DMS114 treated with DMSO at 0.1 percent for 48 hours (cell line): ENCODE measurements around the gene GRIN2A.

Experiments used
- DNase-seq: peaks from one replicate; lab custom pipeline; 2025; ENCODE audit not compliant: unreplicated experiment; lab: John Stamatoyannopoulos, UW

GRIN2A gene

GRCh38 chr16:10188236-10188635, 6.0 kb upstream of the GRIN2A start:
- DNase-seq = no peak

GRCh38 chr16:10181196-10182162, 749 bp downstream of the GRIN2A start:
- DNase-seq = peak; percentile 59

GRCh38 chr16:10180771-10181163, 1.5 kb downstream of the GRIN2A start:
- DNase-seq = no peak

- DNase-seq = no peak
Measured at GRCh38 chr16:10180042-10180770, 2.0 kb downstream of the GRIN2A start.

GRCh38 chr16:10178526-10178925, 3.7 kb downstream of the GRIN2A start:
- no peak for DNase-seq

GRCh38 chr16:10178080-10178479, 4.1 kb downstream of the GRIN2A start:
- DNase-seq = no peak

GRCh38 chr16:10172848-10173655, 9.2 kb downstream of the GRIN2A start:
- no peak for DNase-seq

GRCh38 chr16:10171221-10171620, 11.0 kb downstream of the GRIN2A start:
- DNase-seq = no peak

GRCh38 chr16:10169904-10170410, 12.3 kb downstream of the GRIN2A start:
- no peak for DNase-seq

GRCh38 chr16:10169031-10169430, 13.2 kb downstream of the GRIN2A start:
- DNase-seq = no peak

- DNase-seq = no peak
Measured at GRCh38 chr16:10168258-10168657, 14.0 kb downstream of the GRIN2A start.

- DNase-seq = no peak
Measured at GRCh38 chr16:10165643-10166042, 16.6 kb downstream of the GRIN2A start.

GRCh38 chr16:10162981-10163380, 19.2 kb downstream of the GRIN2A start:
- DNase-seq = no peak

- DNase-seq = no peak
Measured at GRCh38 chr16:10156099-10156498, 26.1 kb downstream of the GRIN2A start.

GRCh38 chr16:10154389-10154788, 27.8 kb downstream of the GRIN2A start:
- no peak for DNase-seq

GRCh38 chr16:10153985-10154384, 28.2 kb downstream of the GRIN2A start:
- DNase-seq = no peak

GRCh38 chr16:10151718-10152117, 30.5 kb downstream of the GRIN2A start:
- no peak for DNase-seq

GRCh38 chr16:10150906-10151305, 31.3 kb downstream of the GRIN2A start:
- DNase-seq = no peak

GRCh38 chr16:10145542-10146035, 36.6 kb downstream of the GRIN2A start:
- no peak for DNase-seq

GRCh38 chr16:10141671-10142070, 40.6 kb downstream of the GRIN2A start:
- DNase-seq = no peak

GRCh38 chr16:10138881-10139280, 43.3 kb downstream of the GRIN2A start:
- no peak for DNase-seq
